GM10266 (cell line): ENCODE data around the gene LRPPRC.

Experiments
- DNase-seq: peaks from one replicate; pipeline ENCODE4 v3.0.0; 2012; ENCODE audit errors: extremely low spot score
- CTCF ChIP-seq: IDR thresholded peaks from 2 replicates; pipeline ENCODE4 v1.5.1; 2012; ENCODE audit warnings: mild to moderate bottlenecking, low read depth; ENCODE audit not compliant: control insufficient read depth, insufficient read depth; ENCODE audit errors: missing control alignments

Gene LRPPRC

DNA sequence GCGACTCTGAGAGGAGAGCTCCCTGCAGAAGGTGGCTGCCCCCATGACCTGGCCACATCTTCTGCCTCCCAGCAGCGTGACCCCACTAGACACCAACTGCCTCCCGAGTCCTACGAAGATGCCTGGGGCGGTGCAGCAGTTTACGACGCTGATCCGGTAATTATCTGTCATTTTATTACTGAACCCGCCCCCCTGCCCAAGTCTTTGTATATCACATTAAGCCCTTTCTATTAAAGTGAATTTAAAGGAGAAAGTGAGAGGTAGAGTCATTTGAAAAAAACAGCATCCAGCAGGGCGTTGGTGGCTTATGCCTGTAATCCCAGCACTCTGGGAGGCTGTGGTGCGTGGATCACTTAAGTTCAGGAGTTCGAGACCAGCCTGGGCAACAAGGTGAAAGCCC, 123.6 kb downstream of the LRPPRC start:
- DNase-seq = no peak

DNA sequence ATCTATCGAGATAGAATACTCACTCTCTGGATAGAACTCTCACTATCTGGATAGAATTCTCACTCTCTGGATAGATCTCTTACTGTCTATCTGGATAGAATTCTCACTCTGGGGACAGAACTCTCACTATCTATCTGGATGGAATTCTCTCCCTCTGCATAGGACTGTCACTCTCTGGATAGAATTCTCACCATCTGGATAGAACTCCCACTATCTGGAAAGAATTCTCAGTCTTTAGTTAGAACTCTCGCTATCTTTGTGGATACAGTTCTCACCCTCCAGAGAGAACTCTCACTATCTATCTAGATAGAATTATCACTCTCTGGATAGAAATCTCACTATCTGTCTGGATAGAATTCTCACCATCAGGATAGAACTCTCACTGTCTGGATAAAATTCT, 140.5 kb downstream of the LRPPRC start:
- TF ChIP-seq CTCF = no peak

More for the DNA sequence above, 123.6 kb downstream of the LRPPRC start:
- no peak for TF ChIP-seq CTCF

GRCh38 chr2:43854671-43855070, 141.1 kb downstream of the LRPPRC start:
- no peak for DNase-seq
- TF ChIP-seq CTCF = no peak

More for the DNA sequence above, 140.5 kb downstream of the LRPPRC start:
- no peak for DNase-seq

DNA sequence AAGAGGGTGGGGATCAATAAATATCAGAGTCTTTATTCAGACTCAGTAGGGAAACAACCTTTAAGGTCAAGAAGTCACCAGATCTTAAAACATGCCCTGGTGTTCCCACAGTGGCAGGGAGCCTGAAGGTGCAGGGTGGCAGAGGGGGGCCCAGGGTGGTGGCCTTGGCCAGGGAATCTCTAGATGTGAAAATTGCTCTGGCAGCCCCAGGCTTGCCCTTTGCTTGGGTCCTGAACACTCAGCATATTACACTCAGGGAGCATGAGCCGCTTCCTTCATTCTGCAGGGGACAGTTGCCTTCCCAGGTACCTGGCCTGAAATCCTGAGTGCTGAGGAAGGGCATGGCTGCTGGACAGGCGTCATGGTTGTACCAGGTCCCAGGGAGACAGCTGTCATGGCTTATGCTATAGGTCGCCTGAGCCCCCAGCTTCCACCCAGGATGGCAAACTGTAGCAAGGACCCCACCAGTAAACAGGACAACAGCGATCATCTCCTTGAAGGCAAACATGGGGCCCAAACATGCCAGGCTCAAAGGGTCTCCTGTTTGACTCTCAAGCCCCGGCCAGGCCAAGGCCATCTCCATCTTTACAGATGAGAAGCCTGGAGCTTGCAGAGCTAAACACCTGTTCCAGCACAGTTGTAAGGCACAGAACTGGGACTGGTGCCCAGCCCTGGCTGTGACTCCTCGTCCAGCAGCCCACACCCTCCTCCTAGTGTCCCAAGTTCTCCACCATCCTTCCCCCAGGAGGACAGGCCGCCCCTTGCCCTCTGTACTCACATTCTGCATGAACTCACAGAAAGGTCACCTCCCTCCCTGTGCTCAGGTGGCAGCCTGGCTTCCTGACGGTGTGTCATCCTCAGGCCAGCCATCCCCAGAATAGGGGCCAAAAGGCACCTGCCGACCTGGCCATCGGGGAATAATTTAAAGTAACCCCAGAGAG, 142.4 kb downstream of the LRPPRC start:
- TF ChIP-seq CTCF = no peak
- peak; percentile 1 for DNase-seq

GRCh38 chr2:43852196-43852730, 143.5 kb downstream of the LRPPRC start:
- no peak for DNase-seq
- no peak for TF ChIP-seq CTCF

- no peak for TF ChIP-seq CTCF
- peak; percentile 1 for DNase-seq
These were observed 144.5 kb downstream of the LRPPRC start for GRCh38 chr2:43851011-43851980.
